ENCODE results near the gene C6orf58.

C6orf58 gene

DNA sequence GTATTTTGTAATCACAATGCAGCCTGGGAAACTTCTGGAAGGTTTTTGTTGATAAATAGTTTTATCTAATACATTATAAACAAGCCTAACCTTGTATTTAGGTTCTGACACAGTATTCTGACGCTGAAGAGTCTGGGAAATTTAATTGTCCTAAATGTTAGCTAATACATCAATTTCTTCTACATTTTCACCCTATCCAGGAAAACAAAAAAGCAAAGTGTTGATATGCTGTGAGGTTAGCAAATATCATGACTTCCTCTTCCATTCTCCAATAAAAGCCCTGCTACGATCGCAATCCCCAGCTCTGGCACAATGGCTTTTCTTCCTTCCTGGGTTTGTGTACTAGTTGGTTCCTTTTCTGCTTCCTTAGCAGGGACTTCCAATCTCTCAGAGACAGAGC, at the start of gene C6orf58:
Gene C6orf58 (plus strand): TSS at position 301 of the 400 bp plus-strand sequence. CDS start 12 bp downstream, at position 313.
- TF ChIP-seq, protein P1, sequence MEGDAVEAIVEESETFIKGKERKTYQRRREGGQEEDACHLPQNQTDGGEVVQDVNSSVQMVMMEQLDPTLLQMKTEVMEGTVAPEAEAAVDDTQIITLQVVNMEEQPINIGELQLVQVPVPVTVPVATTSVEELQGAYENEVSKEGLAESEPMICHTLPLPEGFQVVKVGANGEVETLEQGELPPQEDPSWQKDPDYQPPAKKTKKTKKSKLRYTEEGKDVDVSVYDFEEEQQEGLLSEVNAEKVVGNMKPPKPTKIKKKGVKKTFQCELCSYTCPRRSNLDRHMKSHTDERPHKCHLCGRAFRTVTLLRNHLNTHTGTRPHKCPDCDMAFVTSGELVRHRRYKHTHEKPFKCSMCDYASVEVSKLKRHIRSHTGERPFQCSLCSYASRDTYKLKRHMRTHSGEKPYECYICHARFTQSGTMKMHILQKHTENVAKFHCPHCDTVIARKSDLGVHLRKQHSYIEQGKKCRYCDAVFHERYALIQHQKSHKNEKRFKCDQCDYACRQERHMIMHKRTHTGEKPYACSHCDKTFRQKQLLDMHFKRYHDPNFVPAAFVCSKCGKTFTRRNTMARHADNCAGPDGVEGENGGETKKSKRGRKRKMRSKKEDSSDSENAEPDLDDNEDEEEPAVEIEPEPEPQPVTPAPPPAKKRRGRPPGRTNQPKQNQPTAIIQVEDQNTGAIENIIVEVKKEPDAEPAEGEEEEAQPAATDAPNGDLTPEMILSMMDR (conservative IDR thresholded peaks at IDR 0.05; ENCODE audit: low read depth, low read length), result no peak
- DNase-seq (ENCODE audit: low read depth), result no peak
- no peak within 1 kb of the TSS for H3K4me3 ChIP-seq (ENCODE audit: low read length)

DNA sequence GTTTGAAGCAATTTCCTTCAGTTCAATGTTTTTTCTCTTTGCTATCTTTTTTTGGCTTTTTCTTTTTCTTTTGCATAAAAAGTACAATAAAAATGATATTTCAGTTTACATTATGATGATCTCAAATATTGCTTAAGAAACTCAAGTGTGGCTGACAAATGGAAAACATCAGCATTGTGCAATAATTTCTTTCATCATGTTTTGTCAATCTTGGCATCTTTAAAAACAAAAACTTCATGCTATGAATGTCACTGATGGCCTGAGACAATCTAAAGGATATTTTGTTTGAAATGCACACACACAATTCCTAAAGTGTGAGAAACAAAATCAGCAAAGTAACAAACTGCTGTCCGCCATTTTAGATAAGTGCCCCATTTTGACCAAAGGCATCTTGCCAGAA, 44.0 kb upstream of the C6orf58 start:
- TF ChIP-seq, protein P1 (conservative IDR thresholded peaks at IDR 0.05; ENCODE audit: low read depth, low read length), result no peak
- DNase-seq (ENCODE audit: low read depth), result no peak
- H3K4me3 ChIP-seq (ENCODE audit: low read length), result no peak overlapping the region

- TF ChIP-seq, protein P1 (conservative IDR thresholded peaks at IDR 0.05; ENCODE audit: low read depth, low read length), result no peak
- H3K4me3 ChIP-seq (ENCODE audit: low read length), result no peak overlapping the region
- DNase-seq (ENCODE audit: low read depth), result no peak
Observed at GRCh38 chr6:127533736-127534135, 43.2 kb upstream of the C6orf58 start.

DNA sequence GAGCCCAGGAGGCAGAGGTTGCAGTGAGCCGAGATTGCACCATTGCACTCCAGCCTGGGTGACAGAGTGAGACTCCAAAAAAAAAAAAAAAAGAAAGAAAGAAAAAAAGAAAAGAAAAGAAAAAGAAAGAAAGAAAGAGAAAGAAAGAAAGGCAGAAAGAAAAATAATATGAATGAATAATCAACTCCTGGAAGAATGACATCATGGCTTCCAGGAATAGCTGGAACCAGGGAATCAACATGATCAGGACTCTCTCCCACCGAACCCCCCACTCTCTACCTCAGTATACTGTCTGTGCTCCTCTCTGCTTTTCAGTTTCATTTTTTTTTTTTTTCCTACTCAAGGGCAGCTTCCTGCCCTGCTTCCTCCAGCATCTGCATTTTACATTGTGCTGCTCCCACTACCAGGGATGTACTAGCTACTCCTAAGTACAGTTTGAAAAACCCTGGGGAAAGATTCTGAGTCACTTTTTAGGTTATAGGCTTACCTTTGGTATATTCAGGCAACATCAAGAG, 38.2 kb upstream of the C6orf58 start:
- no peak overlapping the region for H3K4me3 ChIP-seq (ENCODE audit: low read length)
- no peak for DNase-seq (ENCODE audit: low read depth)
- TF ChIP-seq, protein P1 (conservative IDR thresholded peaks at IDR 0.05; ENCODE audit: low read depth, low read length), result no peak

DNA sequence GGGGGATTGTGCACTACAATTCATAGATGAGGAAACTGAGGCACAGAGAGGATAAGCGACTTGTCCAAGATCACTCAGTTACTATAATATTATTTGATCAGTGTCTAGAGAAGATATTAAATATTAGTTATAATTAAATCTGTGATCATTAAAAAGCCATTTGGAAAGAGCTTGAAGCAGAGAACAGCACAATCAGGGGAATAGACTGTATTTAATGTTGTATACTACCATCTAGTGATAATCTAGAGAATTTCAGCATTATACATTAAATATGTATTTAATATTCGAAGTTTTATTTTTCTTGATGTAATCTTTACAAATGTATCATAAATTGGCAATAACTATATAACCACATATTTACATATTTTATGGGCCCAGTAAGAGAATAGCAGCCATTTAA, 37.7 kb upstream of the C6orf58 start:
- DNase-seq (ENCODE audit: low read depth), result no peak
- TF ChIP-seq, protein P1 (conservative IDR thresholded peaks at IDR 0.05; ENCODE audit: low read depth, low read length), result peak; percentile 33
- no peak overlapping the region for H3K4me3 ChIP-seq (ENCODE audit: low read length)

DNA sequence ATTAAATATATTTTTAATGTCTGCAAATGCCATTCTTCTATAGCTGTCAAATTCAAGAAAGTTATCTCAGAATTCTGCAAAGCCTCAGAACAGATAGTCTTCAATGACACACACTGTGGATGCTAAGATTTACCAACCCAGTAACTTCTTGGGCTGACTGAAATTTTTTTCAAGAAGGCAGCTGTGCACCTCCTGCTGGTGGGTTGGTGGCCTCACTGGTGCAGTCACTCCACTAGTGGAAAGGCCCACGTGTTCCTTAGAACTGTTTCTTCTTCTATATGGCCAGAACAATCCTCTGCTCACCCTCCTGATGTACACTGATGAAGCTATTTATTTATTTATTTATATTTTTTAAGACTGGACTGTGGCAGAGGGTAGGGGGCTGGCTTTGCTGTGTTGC, 29.8 kb upstream of the C6orf58 start:
- TF ChIP-seq, protein P1 (conservative IDR thresholded peaks at IDR 0.05; ENCODE audit: low read depth, low read length), result peak; percentile 38
- DNase-seq (ENCODE audit: low read depth), result no peak
- no peak overlapping the region for H3K4me3 ChIP-seq (ENCODE audit: low read length)

- TF ChIP-seq, protein P1 (conservative IDR thresholded peaks at IDR 0.05; ENCODE audit: low read depth, low read length), result peak; percentile 22
- no peak overlapping the region for H3K4me3 ChIP-seq (ENCODE audit: low read length)
- no peak for DNase-seq (ENCODE audit: low read depth)
Observed at GRCh38 chr6:127547904-127548649, 28.9 kb upstream of the C6orf58 start.

Data from retinal pigment epithelial cell (primary cell).